SK-N-SH (cell line): Measurements from ENCODE around the gene HAUS2. TPM values are rescaled to one million over a fixed set of nuclear protein-coding genes. Genes with fewer than 3 reads are reported as not detected.
A peak's percentile ranks its signal among the peaks of the same experiment; 100 is the strongest.

Experiments
- CTCF ChIA-PET: fragments of 300-600, 350-600 bp; formaldehyde crosslinking; extraction: SDS; loops from one replicate; lab custom pipeline; 2021; lab: Yijun Ruan, JAX
- POLR2A ChIA-PET: fragments of 350-600 bp; sonication (Branson Sonifier 250); formaldehyde crosslinking; extraction: SDS; loops from one replicate; lab custom pipeline; 2020; ENCODE audit warnings: antibody characterized with exemption, inconsistent platforms; lab: Yijun Ruan, JAX
- DNase-seq: peaks from one replicate; pipeline ENCODE4 v3.0.0; 2012
- H2AFZ ChIP-seq: fragments of 200-600 bp; sonication (generic); 2 replicates; pipeline ENCODE4 v1.8.1; 2016; ENCODE audit warnings: antibody characterized with exemption, mild to moderate bottlenecking, low read depth
- H3F3A ChIP-seq: fragments of 200-600 bp; sonication (generic); replicated peaks from 2 replicates; pipeline ENCODE3; 2016; ENCODE audit warnings: antibody characterized with exemption, mild to moderate bottlenecking; ENCODE audit not compliant: insufficient read depth
- H3K27ac ChIP-seq, 2 experiments: fragments of 200-500 bp in 1 of 2; fragments of 200-600 bp in 1 of 2; sonication (Bioruptor generic) in 1 of 2; sonication (generic), shearing (Covaris generic) in 1 of 2; 2 replicates each; pipeline versions ENCODE4 v1.5.1 to v1.6.1; 2014 to 2016; ENCODE audit warnings: low read depth in 2 of 2, inconsistent platforms in 1 of 2, low read length in 1 of 2, mild to moderate bottlenecking in 1 of 2, mixed read lengths in 1 of 2
- H3K27me3 ChIP-seq: fragments of 200-600 bp; sonication (generic), shearing (Covaris generic); 2 replicates; pipeline ENCODE4 v1.6.1; 2016; ENCODE audit warnings: mixed run types; ENCODE audit not compliant: insufficient read depth
- H3K36me3 ChIP-seq, 2 experiments: fragments of 200-500 bp in 1 of 2; fragments of 200-600 bp in 1 of 2; sonication (Bioruptor generic) in 1 of 2; sonication (generic) in 1 of 2; replicated peaks in 1 of 2; 2 replicates each; pipeline versions ENCODE3 to v1.5.1; 2014 to 2016; ENCODE audit warnings: low read length in 1 of 2, mild to moderate bottlenecking in 1 of 2; ENCODE audit not compliant: insufficient read depth in 2 of 2, control insufficient read depth in 1 of 2
- H3K4me1 ChIP-seq, 2 experiments: fragments of 200-500 bp in 1 of 2; fragments of 200-600 bp in 1 of 2; sonication (Bioruptor generic) in 1 of 2; sonication (generic), shearing (Covaris generic) in 1 of 2; 2 replicates each; pipeline versions ENCODE4 v1.5.1 to v1.6.1; 2014 to 2016; ENCODE audit warnings: low read depth in 1 of 2, low read length in 1 of 2, mixed run types in 1 of 2; ENCODE audit not compliant: insufficient read depth in 2 of 2, control insufficient read depth in 1 of 2
- H3K4me2 ChIP-seq: fragments of 200-600 bp; sonication (generic), shearing (Covaris generic); 2 replicates; pipeline ENCODE4 v1.6.1; 2017; ENCODE audit warnings: mixed run types
- H3K4me3 ChIP-seq, 2 experiments: fragments of 200-500 bp in 1 of 2; fragments of 200-600 bp in 1 of 2; sonication (Bioruptor generic) in 1 of 2; sonication (generic), shearing (Covaris generic) in 1 of 2; 2 replicates each; pipeline versions ENCODE4 v1.5.1 to v1.8.1; 2014 to 2016; ENCODE audit warnings: low read depth in 2 of 2, inconsistent platforms in 1 of 2, low read length in 1 of 2, mild to moderate bottlenecking in 1 of 2, mixed read lengths in 1 of 2, moderate library complexity in 1 of 2
- H3K79me2 ChIP-seq: fragments of 200-600 bp; sonication (generic); 2 replicates; pipeline ENCODE4 v1.8.1; 2017; ENCODE audit warnings: mild to moderate bottlenecking; ENCODE audit not compliant: insufficient read depth
- H3K9ac ChIP-seq: fragments of 200-600 bp; sonication (generic); 2 replicates; pipeline ENCODE4 v1.6.1; 2017; ENCODE audit warnings: mixed run types
- H3K9me2 ChIP-seq: fragments of 200-600 bp; sonication (generic); 2 replicates; pipeline ENCODE4 v1.6.1; 2017; ENCODE audit warnings: mixed run types
- H3K9me3 ChIP-seq: fragments of 200-600 bp; sonication (generic); 2 replicates; pipeline ENCODE4 v1.6.1; 2017; ENCODE audit warnings: mixed run types, mild to moderate bottlenecking, moderate library complexity
- H4K20me1 ChIP-seq: fragments of 200-600 bp; sonication (generic); 2 replicates; pipeline ENCODE4 v1.6.1; 2017; ENCODE audit warnings: mild to moderate bottlenecking, mixed run types; ENCODE audit not compliant: insufficient read depth
- EP300 ChIP-seq, 2 experiments: IDR thresholded peaks; 2 replicates each; pipeline versions ENCODE4 v1.4.0 to v1.6.1; 2012; ENCODE audit warnings: borderline replicate concordance in 1 of 2, low read depth in 1 of 2, low read length in 1 of 2
- GABPA ChIP-seq: IDR thresholded peaks from 2 replicates; pipeline ENCODE4 v1.4.0; 2012; ENCODE audit warnings: low read depth, mild to moderate bottlenecking
- POLR2AphosphoS5 ChIP-seq: IDR thresholded peaks from 2 replicates; pipeline ENCODE4 v1.6.1; 2012; ENCODE audit warnings: low read depth, low read length
- RCOR1 ChIP-seq: fragments of 150-350 bp; IDR thresholded peaks from 2 replicates; pipeline ENCODE4 v1.6.1; 2017; ENCODE audit warnings: antibody characterized with exemption, low read length
- RFX5 ChIP-seq: IDR thresholded peaks from 2 replicates; pipeline ENCODE4 v1.6.1; 2012; ENCODE audit warnings: mild to moderate bottlenecking, improper control_type of control experiment, low read length
- WGBS: methylation state at CpG from one replicate; pipeline ENCODE4 v1.1.6; 2017; ENCODE audit warnings: low lambda C conversion rate; 5-methylcytosine and 5-hydroxymethylcytosine counted together
- polyA plus RNA-seq, 3 experiments: library from polyadenylated mRNA; depleted of rRNA; stranded (reverse); fragments of >200 nt; gene quantifications; 2 replicates each; pipeline ENCODE4 v1.2.3, GENCODE V29; 2012
- TF ChIP-seq, protein P1 (sequence below): IDR thresholded peaks from 2 replicates; pipeline ENCODE4; 2012
- TF ChIP-seq, protein P2 (sequence below): IDR thresholded peaks from 2 replicates; pipeline ENCODE4 v1.6.1; 2012; ENCODE audit warnings: mild to moderate bottlenecking, low read depth, low read length, moderate library complexity
- TF ChIP-seq, protein P3 (sequence below): fragments of 200-600 bp; sonication (generic); IDR thresholded peaks from 2 replicates; pipeline ENCODE4 v1.6.1; 2017; ENCODE audit warnings: antibody characterized with exemption, mild to moderate bottlenecking, moderate library complexity
- TF ChIP-seq, protein P4 (sequence below): fragments of 150-350 bp; IDR thresholded peaks from 2 replicates; pipeline ENCODE4 v1.6.1; 2016; ENCODE audit warnings: mild to moderate bottlenecking, low read depth, low read length

HAUS2 gene
- polyA plus RNA-seq, 1 of the 3 experiments (the other 2 are of a cell fraction): 9.4 TPM

DNA sequence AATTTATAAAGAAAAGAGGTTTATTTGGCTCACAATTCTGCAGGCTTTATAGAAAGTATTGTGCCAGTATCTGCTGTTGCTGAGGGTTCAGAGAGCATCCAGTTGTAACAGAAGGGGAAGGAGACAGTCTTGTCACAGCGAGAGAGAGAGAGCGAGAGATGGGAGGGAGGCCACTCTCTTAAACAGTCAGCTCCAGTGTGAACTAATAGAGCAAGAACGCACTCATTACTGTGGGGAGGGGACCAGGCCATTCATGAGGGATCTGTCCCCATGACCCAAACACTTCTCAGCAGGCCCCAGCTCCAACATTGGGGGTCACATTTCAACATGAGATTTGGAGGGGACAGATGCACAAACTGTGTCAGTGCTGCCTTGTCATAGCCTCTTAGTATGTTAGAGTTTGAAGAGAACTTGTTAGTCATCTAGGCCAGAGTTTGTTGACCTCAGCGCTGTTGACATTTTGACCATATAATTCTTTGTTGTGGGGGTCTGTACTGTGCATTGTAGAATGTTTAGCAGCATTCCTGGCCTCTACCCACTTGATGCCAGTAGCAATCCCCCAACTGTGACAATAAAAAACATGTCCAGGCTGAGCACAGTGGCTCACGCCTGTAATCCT is 42.1 kb downstream of the HAUS2 start:
- Histone ChIP-seq H3K4me3 (no peak overlapping the region), H3K9me3 (no peaks in the 10 kb centered on the region), H3K9me2 (no peaks in the 10 kb centered on the region), H4K20me1 (no peaks in the 10 kb centered on the region), H3K79me2 (no peaks in the 10 kb centered on the region; the same call in 1 of the 2 replicates), H3K36me3 (peaks cover 0 to 5% of the 10 kb centered on the region in 2 experiments), H3K27me3 (no peaks in the 10 kb centered on the region), H3K4me2 (no peak overlapping the region), H3K4me1 (peaks cover 2 to 13% of the 10 kb centered on the region in 2 experiments; a peak in 2 of 4 replicates), H2AFZ (no peak overlapping the region), H3K9ac (no peak overlapping the region), H3F3A (peaks cover 4% of the 10 kb centered on the region), H3K27ac (no peak overlapping the region)
- CTCF ChIA-PET: interaction anchor here (1.4 to 1.5 kb wide), 2 partner anchors 14 kb away, joined by 5 read pairs; no protein-coding TSS in a partner anchor
- 93% methylated on average over 5 of the region's 5 CpGs for WGBS
- TF ChIP-seq, protein P1, sequence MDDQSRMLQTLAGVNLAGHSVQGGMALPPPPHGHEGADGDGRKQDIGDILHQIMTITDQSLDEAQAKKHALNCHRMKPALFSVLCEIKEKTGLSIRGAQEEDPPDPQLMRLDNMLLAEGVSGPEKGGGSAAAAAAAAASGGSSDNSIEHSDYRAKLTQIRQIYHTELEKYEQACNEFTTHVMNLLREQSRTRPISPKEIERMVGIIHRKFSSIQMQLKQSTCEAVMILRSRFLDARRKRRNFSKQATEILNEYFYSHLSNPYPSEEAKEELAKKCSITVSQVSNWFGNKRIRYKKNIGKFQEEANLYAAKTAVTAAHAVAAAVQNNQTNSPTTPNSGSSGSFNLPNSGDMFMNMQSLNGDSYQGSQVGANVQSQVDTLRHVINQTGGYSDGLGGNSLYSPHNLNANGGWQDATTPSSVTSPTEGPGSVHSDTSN: no peak
- TF ChIP-seq, protein P2, sequence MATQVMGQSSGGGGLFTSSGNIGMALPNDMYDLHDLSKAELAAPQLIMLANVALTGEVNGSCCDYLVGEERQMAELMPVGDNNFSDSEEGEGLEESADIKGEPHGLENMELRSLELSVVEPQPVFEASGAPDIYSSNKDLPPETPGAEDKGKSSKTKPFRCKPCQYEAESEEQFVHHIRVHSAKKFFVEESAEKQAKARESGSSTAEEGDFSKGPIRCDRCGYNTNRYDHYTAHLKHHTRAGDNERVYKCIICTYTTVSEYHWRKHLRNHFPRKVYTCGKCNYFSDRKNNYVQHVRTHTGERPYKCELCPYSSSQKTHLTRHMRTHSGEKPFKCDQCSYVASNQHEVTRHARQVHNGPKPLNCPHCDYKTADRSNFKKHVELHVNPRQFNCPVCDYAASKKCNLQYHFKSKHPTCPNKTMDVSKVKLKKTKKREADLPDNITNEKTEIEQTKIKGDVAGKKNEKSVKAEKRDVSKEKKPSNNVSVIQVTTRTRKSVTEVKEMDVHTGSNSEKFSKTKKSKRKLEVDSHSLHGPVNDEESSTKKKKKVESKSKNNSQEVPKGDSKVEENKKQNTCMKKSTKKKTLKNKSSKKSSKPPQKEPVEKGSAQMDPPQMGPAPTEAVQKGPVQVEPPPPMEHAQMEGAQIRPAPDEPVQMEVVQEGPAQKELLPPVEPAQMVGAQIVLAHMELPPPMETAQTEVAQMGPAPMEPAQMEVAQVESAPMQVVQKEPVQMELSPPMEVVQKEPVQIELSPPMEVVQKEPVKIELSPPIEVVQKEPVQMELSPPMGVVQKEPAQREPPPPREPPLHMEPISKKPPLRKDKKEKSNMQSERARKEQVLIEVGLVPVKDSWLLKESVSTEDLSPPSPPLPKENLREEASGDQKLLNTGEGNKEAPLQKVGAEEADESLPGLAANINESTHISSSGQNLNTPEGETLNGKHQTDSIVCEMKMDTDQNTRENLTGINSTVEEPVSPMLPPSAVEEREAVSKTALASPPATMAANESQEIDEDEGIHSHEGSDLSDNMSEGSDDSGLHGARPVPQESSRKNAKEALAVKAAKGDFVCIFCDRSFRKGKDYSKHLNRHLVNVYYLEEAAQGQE: no peak
- POLR2A ChIA-PET: no interaction called here
- DNase-seq: no peak

DNA sequence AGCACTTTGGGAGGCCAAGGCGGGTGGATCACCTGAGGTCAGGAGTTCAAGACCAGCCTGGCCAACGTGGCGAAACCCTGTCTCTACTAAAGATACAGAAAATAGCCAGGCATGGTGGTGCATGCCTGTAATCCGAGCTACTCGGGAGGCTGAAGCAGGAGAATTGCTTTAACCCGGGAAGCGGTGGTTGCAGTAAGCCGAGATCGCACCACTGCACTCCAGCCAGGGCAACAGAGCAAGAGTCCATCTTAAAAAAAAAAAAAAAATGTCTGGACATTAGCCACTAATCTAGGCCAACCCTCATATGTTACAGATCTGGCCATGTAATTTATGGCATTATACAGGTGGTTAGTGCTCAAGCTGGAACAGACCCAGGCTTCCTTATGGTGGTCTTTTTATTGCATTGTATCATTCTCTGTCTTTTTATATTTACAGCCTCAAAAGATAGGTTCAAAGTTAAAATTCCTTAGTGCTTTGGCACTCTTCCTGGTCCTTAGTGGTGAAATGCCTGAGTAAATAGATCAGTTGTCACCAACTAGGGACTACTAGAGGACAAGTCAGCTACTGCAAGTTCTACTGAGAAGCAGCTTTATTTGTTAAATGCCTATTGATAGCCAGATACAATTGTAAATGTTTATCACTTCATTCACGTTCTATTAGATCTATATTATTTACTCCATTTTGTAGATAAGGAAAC is 42.7 kb downstream of the HAUS2 start:
- Histone ChIP-seq H3K79me2 (no peaks in the 10 kb centered on the region; the same call in 1 of the 2 replicates), H4K20me1 (no peaks in the 10 kb centered on the region), H2AFZ (no peak overlapping the region), H3K4me2 (no peak overlapping the region), H3K9me3 (no peaks in the 10 kb centered on the region), H3K9ac (no peak overlapping the region), H3K36me3 (peaks cover 0 to 3% of the 10 kb centered on the region in 2 experiments), H3K27ac (no peak overlapping the region), H3K27me3 (no peaks in the 10 kb centered on the region), H3K4me1 (peaks cover 2 to 13% of the 10 kb centered on the region in 2 experiments; a peak in 2 of 4 replicates), H3K9me2 (no peaks in the 10 kb centered on the region), H3F3A (peaks cover 4% of the 10 kb centered on the region), H3K4me3 (no peak overlapping the region)
- ChIA-PET POLR2A (no interaction called here), CTCF (interaction anchor here (0.7 to 2.0 kb wide), 8 partner anchors 9 to 52 kb away, joined by 3 to 8 read pairs (median 4); no protein-coding TSS in a partner anchor)
- WGBS: 93% methylated on average over 10 of the region's 10 CpGs
- peak; percentile 33 for DNase-seq
- TF ChIP-seq RCOR1: no peak
- TF ChIP-seq, protein P3, sequence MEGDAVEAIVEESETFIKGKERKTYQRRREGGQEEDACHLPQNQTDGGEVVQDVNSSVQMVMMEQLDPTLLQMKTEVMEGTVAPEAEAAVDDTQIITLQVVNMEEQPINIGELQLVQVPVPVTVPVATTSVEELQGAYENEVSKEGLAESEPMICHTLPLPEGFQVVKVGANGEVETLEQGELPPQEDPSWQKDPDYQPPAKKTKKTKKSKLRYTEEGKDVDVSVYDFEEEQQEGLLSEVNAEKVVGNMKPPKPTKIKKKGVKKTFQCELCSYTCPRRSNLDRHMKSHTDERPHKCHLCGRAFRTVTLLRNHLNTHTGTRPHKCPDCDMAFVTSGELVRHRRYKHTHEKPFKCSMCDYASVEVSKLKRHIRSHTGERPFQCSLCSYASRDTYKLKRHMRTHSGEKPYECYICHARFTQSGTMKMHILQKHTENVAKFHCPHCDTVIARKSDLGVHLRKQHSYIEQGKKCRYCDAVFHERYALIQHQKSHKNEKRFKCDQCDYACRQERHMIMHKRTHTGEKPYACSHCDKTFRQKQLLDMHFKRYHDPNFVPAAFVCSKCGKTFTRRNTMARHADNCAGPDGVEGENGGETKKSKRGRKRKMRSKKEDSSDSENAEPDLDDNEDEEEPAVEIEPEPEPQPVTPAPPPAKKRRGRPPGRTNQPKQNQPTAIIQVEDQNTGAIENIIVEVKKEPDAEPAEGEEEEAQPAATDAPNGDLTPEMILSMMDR: peak; percentile 45
- TF ChIP-seq EP300 (IDR thresholded peaks at IDR 0.05; ENCODE audit: borderline replicate concordance in 1 of 2, low read depth in 1 of 2, low read length in 1 of 2): no peak
- TF ChIP-seq POLR2AphosphoS5: no peak
- TF ChIP-seq RFX5: no peak
- TF ChIP-seq, protein P1: no peak
- TF ChIP-seq, protein P4, sequence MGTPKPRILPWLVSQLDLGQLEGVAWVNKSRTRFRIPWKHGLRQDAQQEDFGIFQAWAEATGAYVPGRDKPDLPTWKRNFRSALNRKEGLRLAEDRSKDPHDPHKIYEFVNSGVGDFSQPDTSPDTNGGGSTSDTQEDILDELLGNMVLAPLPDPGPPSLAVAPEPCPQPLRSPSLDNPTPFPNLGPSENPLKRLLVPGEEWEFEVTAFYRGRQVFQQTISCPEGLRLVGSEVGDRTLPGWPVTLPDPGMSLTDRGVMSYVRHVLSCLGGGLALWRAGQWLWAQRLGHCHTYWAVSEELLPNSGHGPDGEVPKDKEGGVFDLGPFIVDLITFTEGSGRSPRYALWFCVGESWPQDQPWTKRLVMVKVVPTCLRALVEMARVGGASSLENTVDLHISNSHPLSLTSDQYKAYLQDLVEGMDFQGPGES: no peak
- TF ChIP-seq GABPA: no peak
